Mucosa of rectum (tissue), 2 donors: Measurements from ENCODE around the gene MYORG.

ENCODE experiments used
- H3K27ac ChIP-seq, 2 donors: one replicate each; pipeline ENCODE4 v1.7.0; 2013; ENCODE audit warnings: inconsistent platforms in 2 of 2, low read depth in 2 of 2, low read length in 2 of 2
- H3K27me3 ChIP-seq, 2 donors: one replicate each; pipeline ENCODE4 v1.7.0; 2013; ENCODE audit warnings: low read length in 2 of 2; ENCODE audit not compliant: control insufficient read depth in 2 of 2, insufficient read depth in 2 of 2
- H3K36me3 ChIP-seq, 2 donors: one replicate each; pipeline ENCODE4 v1.7.0; 2013; ENCODE audit warnings: low read length in 2 of 2; ENCODE audit not compliant: control insufficient read depth in 2 of 2, insufficient read depth in 2 of 2
- H3K4me1 ChIP-seq, 2 donors: one replicate each; pipeline ENCODE4 v1.7.0; 2013; ENCODE audit warnings: low read length in 2 of 2, mild to moderate bottlenecking in 1 of 2; ENCODE audit not compliant: control insufficient read depth in 2 of 2, insufficient read depth in 2 of 2
- H3K4me3 ChIP-seq, 2 donors: one replicate each; pipeline ENCODE4 v1.7.0; 2013; ENCODE audit warnings: low read length in 2 of 2
- H3K9ac ChIP-seq, 2 donors: one replicate each; pipeline ENCODE4 v1.7.0; 2013; ENCODE audit warnings: low read length in 2 of 2, low read depth in 1 of 2, mild to moderate bottlenecking in 1 of 2
- H3K9me3 ChIP-seq, 2 donors: one replicate each; pipeline ENCODE4 v1.7.0; 2013; ENCODE audit warnings: low read length in 2 of 2; ENCODE audit not compliant: control insufficient read depth in 2 of 2
- donor health status: healthy.
- donor health status: Normal muscosa, but diverticular disease.

Gene MYORG

DNA sequence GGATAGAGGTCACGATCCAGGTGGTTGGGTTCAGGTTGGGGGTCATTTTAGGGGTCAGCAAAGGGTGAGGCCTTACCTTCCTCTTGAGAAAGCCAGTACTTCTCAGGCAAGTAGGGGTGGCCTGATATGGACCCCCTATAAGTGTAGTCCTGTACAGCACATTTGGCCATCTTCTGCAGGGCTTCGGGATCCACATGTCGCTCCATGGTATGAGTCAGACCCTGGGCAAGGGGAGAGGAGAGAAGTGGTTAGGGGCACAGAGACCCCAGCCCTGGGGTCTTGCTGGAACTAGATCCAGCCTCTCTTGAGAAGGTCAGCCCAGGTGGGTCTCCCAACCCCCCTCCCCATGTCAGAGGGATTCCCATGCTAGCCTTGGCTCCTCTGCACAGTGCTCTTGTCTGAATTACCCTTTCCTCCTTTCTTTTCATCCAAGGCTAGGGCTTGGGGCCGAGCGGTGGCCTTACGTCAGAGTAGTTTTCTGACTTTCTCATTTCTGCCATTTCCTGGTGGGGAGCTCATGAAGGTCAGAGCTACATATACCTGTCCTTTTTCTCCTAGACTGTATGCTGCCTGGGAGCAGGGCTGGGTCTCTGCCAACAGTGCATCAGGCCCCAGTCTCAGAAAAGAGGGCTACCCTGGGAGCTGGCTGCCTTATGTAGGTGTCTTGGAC lies 9.0 kb upstream of the MYORG start:
- H3K4me1 ChIP-seq: peaks cover 6 to 7% of the 10 kb centered on the region in 2 donors
- H3K4me3 ChIP-seq: no peak overlapping the region
- H3K36me3 ChIP-seq: no peaks in the 10 kb centered on the region

DNA sequence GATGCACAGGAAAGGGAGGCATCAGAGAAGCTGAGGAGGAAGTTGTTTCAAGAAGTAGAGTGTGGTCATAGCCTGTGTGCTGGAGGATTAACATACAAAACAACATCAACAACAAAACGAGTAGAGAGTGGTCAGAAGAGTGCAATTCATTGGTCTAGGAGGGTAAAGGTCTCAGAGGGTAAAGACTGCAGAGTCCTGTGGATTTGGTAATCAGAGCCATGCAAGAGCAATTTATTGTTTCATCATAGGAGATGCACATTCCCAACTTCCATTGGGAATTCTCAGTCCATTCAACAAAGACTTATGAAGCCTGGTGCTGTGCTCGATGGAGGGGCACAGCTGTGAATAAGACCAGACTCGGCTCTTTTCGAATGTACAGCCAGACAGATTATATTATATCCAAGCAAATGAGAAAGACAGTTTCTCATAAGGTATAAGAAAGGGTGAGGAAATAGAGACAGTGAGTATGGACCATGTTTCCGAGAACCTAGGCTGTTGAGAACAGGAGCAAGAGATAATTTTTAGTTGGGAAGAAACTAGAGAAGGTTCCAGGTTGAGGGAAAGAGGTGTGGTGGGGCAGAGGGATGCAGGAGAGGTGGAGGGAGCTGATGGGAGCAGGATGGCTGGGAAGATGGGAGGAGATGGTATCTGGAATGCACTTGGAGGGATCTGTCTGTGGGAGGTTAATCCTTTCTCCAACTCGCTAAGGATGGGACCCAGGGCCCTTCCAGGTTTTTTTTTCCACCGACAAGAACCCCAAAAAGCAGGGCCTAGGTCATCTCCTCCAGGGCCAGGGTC lies 7.9 kb upstream of the MYORG start:
- Histone ChIP-seq H3K36me3 (no peaks in the 10 kb centered on the region), H3K9ac (no peak overlapping the region), H3K27me3 (no peaks in the 10 kb centered on the region), H3K27ac (no peak overlapping the region), H3K4me3 (no peak overlapping the region), H3K4me1 (peaks cover 16 to 17% of the 10 kb centered on the region in 2 donors), H3K9me3 (no peaks in the 10 kb centered on the region)

More for the DNA sequence above, 9.0 kb upstream of the MYORG start:
- Histone ChIP-seq H3K9ac (no peak overlapping the region), H3K27ac (no peak overlapping the region), H3K27me3 (no peaks in the 10 kb centered on the region), H3K9me3 (no peaks in the 10 kb centered on the region)

DNA sequence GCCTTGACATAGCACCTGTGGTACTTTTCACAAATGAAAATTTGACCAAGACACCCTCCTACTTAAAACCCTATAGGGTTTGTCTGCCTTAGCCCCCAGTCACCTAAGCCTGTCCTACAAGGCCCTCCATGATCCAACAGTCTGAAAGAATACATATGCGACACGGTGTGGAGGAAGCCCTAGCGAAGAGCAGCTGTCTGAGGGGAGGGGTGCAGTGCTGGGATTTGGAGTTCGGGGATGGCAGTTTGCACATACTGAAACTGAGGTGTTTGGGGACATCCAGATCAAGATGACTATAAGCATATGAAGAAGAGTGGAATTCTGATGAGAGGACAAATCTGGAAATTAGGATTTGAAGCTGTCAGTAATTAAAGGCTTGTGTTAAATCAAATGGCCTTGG lies 7.2 kb upstream of the MYORG start:
- Histone ChIP-seq H3K4me1 (peaks cover 17 to 23% of the 10 kb centered on the region in 2 donors), H3K9me3 (no peaks in the 10 kb centered on the region), H3K9ac (no peak overlapping the region), H3K36me3 (no peaks in the 10 kb centered on the region), H3K4me3 (no peak overlapping the region), H3K27me3 (no peaks in the 10 kb centered on the region), H3K27ac (no peak overlapping the region)

DNA sequence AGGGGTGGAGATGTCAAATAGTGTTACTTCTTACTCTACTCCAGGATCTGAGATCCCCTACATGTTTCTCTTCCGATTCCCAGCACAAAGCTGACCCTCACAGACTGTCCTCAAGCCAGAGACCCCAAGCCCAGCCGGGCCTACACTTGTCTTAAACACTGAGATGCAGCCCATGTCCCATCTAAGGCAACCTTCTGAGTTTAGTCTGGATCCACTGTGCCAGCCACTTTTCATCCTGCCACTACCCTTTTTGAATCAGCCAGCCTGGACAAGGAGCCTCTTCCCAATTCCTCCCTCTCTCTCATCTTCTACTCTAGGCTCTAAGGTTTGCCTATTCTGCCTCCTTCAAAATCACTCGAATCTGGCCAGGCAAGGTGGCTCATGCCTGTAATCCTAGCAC lies 6.2 kb upstream of the MYORG start:
- no peaks in the 10 kb centered on the region for H3K36me3 ChIP-seq
- H3K27me3 ChIP-seq: no peaks in the 10 kb centered on the region
- H3K27ac ChIP-seq: no peak overlapping the region
- peaks cover 17 to 23% of the 10 kb centered on the region in 2 donors for H3K4me1 ChIP-seq
- H3K4me3 ChIP-seq: no peak overlapping the region
- H3K9me3 ChIP-seq: no peaks in the 10 kb centered on the region
- no peak overlapping the region for H3K9ac ChIP-seq

DNA sequence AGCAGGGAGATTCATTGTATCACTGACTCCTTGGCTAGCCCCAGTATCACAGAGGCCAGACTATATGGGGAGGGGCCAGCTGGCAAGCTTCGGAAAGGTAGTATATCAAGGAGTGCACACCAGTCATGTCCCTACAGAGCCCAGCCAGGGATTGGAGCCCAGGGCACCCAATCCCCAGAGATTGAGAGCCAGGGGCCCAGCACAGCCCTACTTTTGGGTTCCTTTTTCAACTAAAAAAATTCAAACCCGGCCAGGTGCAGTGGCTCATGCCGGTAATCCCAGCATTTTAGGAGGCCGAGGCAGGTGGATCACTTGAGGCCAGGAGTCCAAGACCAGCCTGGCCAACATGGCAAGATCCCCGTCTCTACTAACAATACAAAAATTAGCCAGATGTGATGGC lies 5.4 kb upstream of the MYORG start:
- Histone ChIP-seq H3K9ac (no peak overlapping the region), H3K4me3 (no peak overlapping the region), H3K9me3 (no peaks in the 10 kb centered on the region), H3K36me3 (no peaks in the 10 kb centered on the region), H3K27ac (no peak overlapping the region), H3K4me1 (peaks cover 21 to 23% of the 10 kb centered on the region in 2 donors), H3K27me3 (no peaks in the 10 kb centered on the region)

DNA sequence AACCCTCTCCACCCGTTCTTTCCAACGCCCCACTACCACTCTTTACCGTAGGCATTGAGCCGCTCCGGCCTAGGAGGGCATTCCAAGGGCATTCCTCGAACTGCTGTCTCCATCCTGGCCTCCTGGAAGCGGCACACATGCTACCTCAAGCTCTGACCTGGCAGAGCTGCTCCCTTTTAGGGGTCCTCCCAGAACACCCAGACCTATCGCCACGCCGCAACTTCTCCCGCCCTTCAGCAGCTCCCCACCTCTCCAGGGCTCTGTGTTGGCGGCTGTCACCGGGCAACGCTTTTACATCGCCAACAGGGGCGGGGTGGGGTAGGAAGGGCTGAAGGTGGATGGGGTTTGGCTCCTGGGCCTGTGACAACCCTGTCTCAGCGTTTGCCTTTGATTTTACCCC lies 4.6 kb upstream of the MYORG start:
- Histone ChIP-seq H3K4me1 (peaks cover 23% of the 10 kb centered on the region in 2 donors), H3K9ac (peak overlapping the region; percentile 87 to 89), H3K4me3 (peak overlapping the region; percentile 74 to 79), H3K27me3 (no peaks in the 10 kb centered on the region), H3K9me3 (no peaks in the 10 kb centered on the region), H3K27ac (peak overlapping the region; percentile 70 to 78), H3K36me3 (no peaks in the 10 kb centered on the region)

DNA sequence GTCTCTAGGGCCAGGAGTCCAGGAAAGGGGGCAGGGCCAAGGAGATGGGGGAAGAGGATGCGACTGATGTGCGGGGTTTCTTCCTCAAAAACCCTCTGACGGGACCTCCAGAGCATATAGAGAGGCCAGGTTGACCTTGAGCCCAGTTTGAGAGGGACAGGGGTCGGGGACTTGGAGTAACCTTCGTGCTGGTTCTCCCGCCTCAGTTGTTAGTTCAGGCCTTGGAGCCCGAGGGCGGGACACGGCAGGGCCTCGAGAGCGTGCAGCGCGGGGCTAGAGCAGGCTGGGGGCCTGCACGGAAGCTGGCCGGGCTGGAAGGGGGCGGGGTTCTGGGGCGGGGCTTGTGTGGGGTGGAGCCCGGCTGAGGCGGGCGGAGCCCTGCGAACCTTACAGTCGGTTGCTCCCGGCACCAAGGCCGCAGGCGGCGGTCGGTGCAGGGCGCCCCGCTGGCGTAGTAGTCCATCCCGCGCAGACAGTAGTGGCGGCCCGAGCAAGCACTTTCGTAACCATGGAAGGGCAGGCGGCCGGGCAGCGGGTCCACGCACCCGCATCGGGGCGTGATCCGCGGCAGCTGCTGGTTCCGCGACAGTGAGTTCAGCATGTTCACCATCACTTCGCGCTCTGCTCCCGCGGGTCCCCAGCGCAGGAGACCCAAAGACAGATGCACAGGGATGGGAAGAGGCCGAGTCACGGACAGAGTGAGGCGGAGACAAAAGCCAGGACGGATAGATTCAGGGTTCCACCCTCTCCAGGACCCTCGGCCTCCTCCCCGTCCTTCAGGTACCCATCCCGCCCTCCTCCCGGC lies 4.0 kb upstream of the MYORG start:
- peak overlapping the region; percentile 70 to 78 for H3K27ac ChIP-seq
- peak overlapping the region; percentile 74 to 79 for H3K4me3 ChIP-seq
- H3K9me3 ChIP-seq: no peaks in the 10 kb centered on the region
- peak overlapping the region; percentile 87 to 89 for H3K9ac ChIP-seq
- peaks cover 27 to 28% of the 10 kb centered on the region in 2 donors for H3K4me1 ChIP-seq
- no peaks in the 10 kb centered on the region for H3K27me3 ChIP-seq
- no peaks in the 10 kb centered on the region for H3K36me3 ChIP-seq

DNA sequence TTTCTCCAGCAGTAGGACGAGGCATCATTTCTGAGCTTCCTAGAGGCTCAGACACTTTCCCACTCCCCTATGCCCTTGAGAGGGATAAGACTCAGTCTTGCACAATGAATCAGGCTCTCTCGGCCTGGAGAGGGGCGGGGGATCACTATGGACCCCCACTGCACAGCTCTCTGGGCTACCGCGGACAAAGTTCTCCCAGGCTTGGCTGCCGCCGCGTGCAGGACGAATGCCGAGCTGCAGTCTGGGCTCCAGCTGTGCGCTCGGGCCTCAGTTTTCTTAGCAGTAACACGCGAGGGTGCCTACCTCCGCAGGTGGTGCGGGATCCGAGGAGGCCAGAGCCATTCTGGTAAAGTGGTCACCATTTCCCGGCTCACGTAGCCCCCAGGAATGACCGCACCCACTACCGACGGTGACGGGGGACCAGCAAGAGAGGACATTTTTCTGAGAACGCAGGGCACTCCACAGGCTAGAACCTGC lies 3.4 kb upstream of the MYORG start:
- peak overlapping the region; percentile 63 to 67 for H3K9ac ChIP-seq
- no peaks in the 10 kb centered on the region for H3K36me3 ChIP-seq
- H3K27me3 ChIP-seq: no peaks in the 10 kb centered on the region
- no peaks in the 10 kb centered on the region for H3K9me3 ChIP-seq
- H3K27ac ChIP-seq: peak overlapping the region; percentile 70 to 78
- H3K4me3 ChIP-seq: peak overlapping the region; percentile 69 to 77
- peaks cover 33 to 34% of the 10 kb centered on the region in 2 donors for H3K4me1 ChIP-seq

DNA sequence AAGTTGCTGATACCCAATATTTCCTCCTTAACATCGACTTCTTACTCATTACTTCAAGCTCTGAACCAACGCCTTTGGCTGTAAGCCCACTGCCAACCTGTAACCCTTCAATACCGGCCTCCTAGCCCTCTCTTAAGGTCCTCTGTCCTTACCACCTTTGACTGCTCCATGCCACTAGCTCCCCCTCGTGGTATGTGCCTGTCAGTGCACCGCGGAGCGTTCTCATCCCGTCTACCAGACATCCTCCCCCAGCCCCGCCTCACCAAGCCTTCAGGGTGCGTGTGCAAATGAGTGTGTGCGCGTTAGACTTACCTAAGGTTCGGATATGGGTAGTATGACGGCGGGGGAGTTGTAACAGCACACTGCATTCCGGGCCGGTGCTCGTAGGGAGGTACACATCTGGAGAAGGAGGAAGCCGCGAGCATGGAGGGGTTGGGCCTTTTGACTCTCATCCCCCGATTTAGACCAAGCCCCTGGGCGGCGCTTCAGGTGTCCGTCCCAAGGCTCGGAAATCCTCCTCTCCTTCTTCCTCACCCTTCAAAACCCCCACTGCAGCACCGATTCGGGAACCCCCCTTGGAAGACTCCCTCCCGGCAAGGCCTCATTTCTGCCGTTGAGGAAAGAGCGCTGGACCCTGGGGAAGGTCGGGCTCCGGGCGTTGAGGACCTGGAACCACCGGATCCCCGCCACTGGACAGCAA lies 2.8 kb upstream of the MYORG start:
- H3K9me3 ChIP-seq: no peaks in the 10 kb centered on the region
- H3K4me1 ChIP-seq: peaks cover 33 to 35% of the 10 kb centered on the region in 2 donors
- H3K36me3 ChIP-seq: no peaks in the 10 kb centered on the region
- no peaks in the 10 kb centered on the region for H3K27me3 ChIP-seq
- peak overlapping the region; percentile 42 to 70 for H3K27ac ChIP-seq
- H3K4me3 ChIP-seq: peak overlapping the region; percentile 69 to 77
- H3K9ac ChIP-seq: peak overlapping the region; percentile 63 to 67
